ENCODE results near the gene NAGK. TPM values are rescaled to one million over a fixed set of nuclear protein-coding genes. Genes with fewer than 3 reads are reported as not detected.

NAGK gene
- total and polyA plus RNA-seq, 5 experiments from 2014 or later, result 33.7 to 113 (median 51.1) TPM

- DNase-seq (no peak), ATAC-seq (no peak)
- Mint-ChIP-seq H3K9me3 (peaks cover 0 to 2% (median 0%) of the 10 kb centered on the region in 9 donors), H3K27me3 (no peaks in the 10 kb centered on the region), H3K27ac (no peak overlapping the region), H3K4me1 (peaks cover 0 to 18% (median 7%) of the 10 kb centered on the region in 4 donors), H3K4me3 (no peak overlapping the region), H3K36me3 (peaks cover 0 to 46% (median 8%) of the 10 kb centered on the region in 3 donors)
- POLR2A ChIA-PET, result no interaction called here
These were observed 54.2 kb downstream of the NAGK start for GRCh38 chr2:71122387-71123298.

- Mint-ChIP-seq H3K36me3 (peaks cover 0 to 29% (median 8%) of the 10 kb centered on the region in 3 donors), H3K4me1 (peaks cover 10 to 28% (median 19%) of the 10 kb centered on the region in 4 donors), H3K27ac (no peak overlapping the region), H3K9me3 (peaks cover 0 to 2% (median 0%) of the 10 kb centered on the region in 9 donors), H3K27me3 (no peaks in the 10 kb centered on the region), H3K4me3 (no peak overlapping the region)
- POLR2A ChIA-PET, result interaction anchor here (1.8 kb wide), 1 partner anchor 57 kb away, joined by 7 read pairs; the partner anchor contains the start of gene NAGK
- no peak for ATAC-seq
- DNase-seq, result no peak
These were observed 57.3 kb downstream of the NAGK start for GRCh38 chr2:71125506-71126294.

GRCh38 chr2:71126957-71127356 lies 58.5 kb downstream of the NAGK start:
- ATAC-seq (no peak), DNase-seq (no peak)
- Mint-ChIP-seq H3K9me3 (peaks cover 0 to 2% (median 0%) of the 10 kb centered on the region in 9 donors), H3K4me3 (no peak overlapping the region), H3K4me1 (peaks cover 10 to 28% (median 19%) of the 10 kb centered on the region in 4 donors), H3K27ac (no peak overlapping the region), H3K36me3 (peaks cover 0 to 23% (median 8%) of the 10 kb centered on the region in 3 donors), H3K27me3 (no peaks in the 10 kb centered on the region)
- POLR2A ChIA-PET, result interaction anchor here (1.8 kb wide), 1 partner anchor 59 kb away, joined by 7 read pairs; the partner anchor contains the start of gene NAGK

Other genes starting within 250 kb of the NAGK start
- not detected for gene CLEC4F, start 248.0 kb upstream of the NAGK start, total RNA-seq
- gene CLEC4F, start 248.0 kb upstream of the NAGK start, polyA plus RNA-seq, result not detected
- gene CD207, start 232.8 kb upstream of the NAGK start, total RNA-seq, result not detected
- gene CD207, start 232.8 kb upstream of the NAGK start, polyA plus RNA-seq, result not detected
- gene VAX2, start 168.1 kb upstream of the NAGK start, total RNA-seq, result not detected
- not detected for gene VAX2, start 168.1 kb upstream of the NAGK start, polyA plus RNA-seq
- not detected for gene ATP6V1B1, start 132.7 kb upstream of the NAGK start, total RNA-seq
- gene ATP6V1B1, start 132.7 kb upstream of the NAGK start, polyA plus RNA-seq, result not detected
- gene ANKRD53, start 90.0 kb upstream of the NAGK start, total RNA-seq, result 1 to 10 TPM; 1.3 to 1.6 TPM
- gene ANKRD53, start 90.0 kb upstream of the NAGK start, polyA plus RNA-seq, result not detected
- gene TEX261, start 73.8 kb upstream of the NAGK start, total RNA-seq, result 10 to 100 TPM; 58.1 to 63.1 TPM
- 10 to 100 TPM; 33.7 to 40.6 (median 39.9) TPM for gene TEX261, start 73.8 kb upstream of the NAGK start, polyA plus RNA-seq
- 10 to 100 TPM; 19.0 to 21.2 TPM for gene MCEE, start 61.6 kb downstream of the NAGK start, total RNA-seq
- gene MCEE, start 61.6 kb downstream of the NAGK start, polyA plus RNA-seq, result 10 to 100 TPM; 20.9 to 25.1 (median 22.2) TPM
- gene MPHOSPH10, start 62.0 kb downstream of the NAGK start, total RNA-seq, result 10 to 100 TPM; 55.7 to 58.6 TPM
- 10 to 100 TPM; 21.5 to 33.6 (median 24.1) TPM for gene MPHOSPH10, start 62.0 kb downstream of the NAGK start, polyA plus RNA-seq
- gene PAIP2B, start 158.5 kb downstream of the NAGK start, total RNA-seq, result 10 to 100 TPM; 12.1 to 12.2 TPM
- gene PAIP2B, start 158.5 kb downstream of the NAGK start, polyA plus RNA-seq, result 1 to 10 TPM; 1.9 to 2.5 (median 2.2) TPM

All from naive thymus-derived CD8-positive, alpha-beta T cell (primary cell).